ENCODE measurements around the gene PCSK9. TPM values are rescaled to one million over a fixed set of nuclear protein-coding genes. Genes with fewer than 3 reads are reported as not detected.

Gene PCSK9
- total and polyA plus RNA-seq, 2 of the 4 experiments (the other 2 are of a cell fraction), result under 0.01 to 0.17 TPM

DNA sequence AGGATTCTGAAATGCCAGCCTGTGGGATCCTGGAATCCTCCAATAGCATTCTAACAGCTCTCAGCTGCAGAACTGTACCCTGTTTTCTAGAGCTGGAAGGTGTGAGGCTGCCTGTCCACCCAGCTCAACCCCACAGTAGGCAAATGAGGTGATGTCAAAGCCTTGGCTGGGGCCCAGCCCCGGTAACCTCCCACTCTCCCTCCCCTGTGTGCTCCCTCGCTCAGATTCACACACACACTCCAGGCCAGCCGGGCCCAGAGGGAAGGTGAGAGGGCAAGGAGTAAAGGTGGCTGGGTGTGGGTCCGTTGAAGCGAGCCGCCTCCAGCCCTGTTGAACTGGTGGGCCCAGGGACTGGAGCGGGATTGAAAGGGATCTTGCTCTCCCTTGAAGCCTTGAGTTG is 40.7 kb upstream of the PCSK9 start, which contains the start of gene BSND:
Gene BSND, plus strand, starts transcription at position 257 of the 400 bp plus-strand sequence. CDS start 254 bp downstream, outside the sequence.
- WGBS, 2 experiments (ENCODE audit: extremely low coverage in 2 of 2, insufficient read length in 1 of 2), result no CpG with 5 or more reads among the region's 7 CpGs
- peaks cover 7% of the 10 kb centered on the region; the same call in 1 of the 2 replicates for H4K20me1 ChIP-seq (ENCODE audit: insufficient read depth, low read length)
- no peak within 1 kb of the TSS for H3K56ac ChIP-seq (ENCODE audit: extremely low read depth, insufficient read depth, low read length)
- no peaks in the 10 kb centered on the region for H3K4me1 ChIP-seq (ENCODE audit: control insufficient read depth, insufficient read depth, low read length)
- no peak within 1 kb of the TSS for H3K18ac ChIP-seq (ENCODE audit: low read depth, low read length)
- H3K23ac ChIP-seq (ENCODE audit: low read depth, low read length), result no peak within 1 kb of the TSS
- H4K91ac ChIP-seq (ENCODE audit: insufficient read depth, low read depth, low read length), result no peak within 1 kb of the TSS
- H2BK15ac ChIP-seq (ENCODE audit: low read depth, low read length), result no peak within 1 kb of the TSS
- no peak within 1 kb of the TSS for H4K5ac ChIP-seq (ENCODE audit: low read depth, low read length)
- no peak within 1 kb of the TSS for H4K8ac ChIP-seq (ENCODE audit: low read depth in 2 of 2, low read length in 2 of 2)
- ChIA-PET POLR2A (ENCODE audit: unreplicated experiment) (no interaction called here), CTCF (interaction anchor here (0.8 to 1.4 kb wide), 2 partner anchors 18 to 48 kb away, joined by 3 to 4 read pairs; no protein-coding TSS in a partner anchor)
- BruUV-seq (replicated peaks), result no TSS peak
- no peak within 1 kb of the TSS for H2BK20ac ChIP-seq (ENCODE audit: low read depth, low read length)
- H2BK5ac ChIP-seq (ENCODE audit: low read depth, low read length, poor library complexity, severe bottlenecking), result no peak within 1 kb of the TSS
- H2AFZ ChIP-seq (replicated peaks; ENCODE audit: low read length, poor library complexity), result no peak within 1 kb of the TSS
- no peaks in the 10 kb centered on the region for H3K9me3 ChIP-seq (ENCODE audit: control insufficient read depth, insufficient read depth, low read length)
- no peak within 1 kb of the TSS for H3K9ac ChIP-seq (ENCODE audit: low read depth, low read length)
- no peak within 1 kb of the TSS for H2BK120ac ChIP-seq (ENCODE audit: low read depth, low read length)
- no peak within 1 kb of the TSS for H3K4me2 ChIP-seq (ENCODE audit: low read depth, low read length)
- H3K4me3 ChIP-seq (ENCODE audit: insufficient read depth, low read depth, low read length), result no peak within 1 kb of the TSS
- H2AK5ac ChIP-seq (ENCODE audit: low read depth, low read length), result no peak within 1 kb of the TSS
- H3K79me1 ChIP-seq (ENCODE audit: low read depth in 1 of 2, low read length in 2 of 2), result no peaks in the 10 kb centered on the region
- ATAC-seq (ENCODE audit: low read depth) (no peak), DNase-seq (no peak)
- TF ChIP-seq MAZ (IDR thresholded peaks at IDR 0.05; ENCODE audit: borderline replicate concordance, low read depth, low read length), result no peak
- no peak for TF ChIP-seq RCOR1 (IDR thresholded peaks at IDR 0.05; ENCODE audit: insufficient replicate concordance, low read length)
- no peak for TF ChIP-seq RFX5 (IDR thresholded peaks at IDR 0.05; ENCODE audit: low read depth, low read length)
- no peak for TF ChIP-seq CEBPB (IDR thresholded peaks at IDR 0.05; ENCODE audit: low read depth, low read length)
- TF ChIP-seq SMC3 (IDR thresholded peaks at IDR 0.05; ENCODE audit: low read depth, low read length), result no peak
- TF ChIP-seq, protein P1, sequence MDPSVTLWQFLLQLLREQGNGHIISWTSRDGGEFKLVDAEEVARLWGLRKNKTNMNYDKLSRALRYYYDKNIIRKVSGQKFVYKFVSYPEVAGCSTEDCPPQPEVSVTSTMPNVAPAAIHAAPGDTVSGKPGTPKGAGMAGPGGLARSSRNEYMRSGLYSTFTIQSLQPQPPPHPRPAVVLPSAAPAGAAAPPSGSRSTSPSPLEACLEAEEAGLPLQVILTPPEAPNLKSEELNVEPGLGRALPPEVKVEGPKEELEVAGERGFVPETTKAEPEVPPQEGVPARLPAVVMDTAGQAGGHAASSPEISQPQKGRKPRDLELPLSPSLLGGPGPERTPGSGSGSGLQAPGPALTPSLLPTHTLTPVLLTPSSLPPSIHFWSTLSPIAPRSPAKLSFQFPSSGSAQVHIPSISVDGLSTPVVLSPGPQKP (IDR thresholded peaks at IDR 0.05; ENCODE audit: borderline replicate concordance, low read depth, low read length), result no peak
- TF ChIP-seq BHLHE40 (IDR thresholded peaks at IDR 0.05; ENCODE audit: low read depth, low read length), result no peak
- TF ChIP-seq MXI1 (IDR thresholded peaks at IDR 0.05; ENCODE audit: borderline replicate concordance, low read depth, low read length), result no peak
- TF ChIP-seq, protein P2, sequence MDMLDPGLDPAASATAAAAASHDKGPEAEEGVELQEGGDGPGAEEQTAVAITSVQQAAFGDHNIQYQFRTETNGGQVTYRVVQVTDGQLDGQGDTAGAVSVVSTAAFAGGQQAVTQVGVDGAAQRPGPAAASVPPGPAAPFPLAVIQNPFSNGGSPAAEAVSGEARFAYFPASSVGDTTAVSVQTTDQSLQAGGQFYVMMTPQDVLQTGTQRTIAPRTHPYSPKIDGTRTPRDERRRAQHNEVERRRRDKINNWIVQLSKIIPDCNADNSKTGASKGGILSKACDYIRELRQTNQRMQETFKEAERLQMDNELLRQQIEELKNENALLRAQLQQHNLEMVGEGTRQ (IDR thresholded peaks at IDR 0.05; ENCODE audit: low read depth, low read length), result no peak
- no peak for TF ChIP-seq FOS (IDR thresholded peaks at IDR 0.05; ENCODE audit: low read depth, low read length)
- no peak for TF ChIP-seq POLR2A (IDR thresholded peaks at IDR 0.05; ENCODE audit: low read depth, low read length)
- no peak for TF ChIP-seq CHD1 (IDR thresholded peaks at IDR 0.05; ENCODE audit: low read depth, low read length)
- TF ChIP-seq, protein P3, sequence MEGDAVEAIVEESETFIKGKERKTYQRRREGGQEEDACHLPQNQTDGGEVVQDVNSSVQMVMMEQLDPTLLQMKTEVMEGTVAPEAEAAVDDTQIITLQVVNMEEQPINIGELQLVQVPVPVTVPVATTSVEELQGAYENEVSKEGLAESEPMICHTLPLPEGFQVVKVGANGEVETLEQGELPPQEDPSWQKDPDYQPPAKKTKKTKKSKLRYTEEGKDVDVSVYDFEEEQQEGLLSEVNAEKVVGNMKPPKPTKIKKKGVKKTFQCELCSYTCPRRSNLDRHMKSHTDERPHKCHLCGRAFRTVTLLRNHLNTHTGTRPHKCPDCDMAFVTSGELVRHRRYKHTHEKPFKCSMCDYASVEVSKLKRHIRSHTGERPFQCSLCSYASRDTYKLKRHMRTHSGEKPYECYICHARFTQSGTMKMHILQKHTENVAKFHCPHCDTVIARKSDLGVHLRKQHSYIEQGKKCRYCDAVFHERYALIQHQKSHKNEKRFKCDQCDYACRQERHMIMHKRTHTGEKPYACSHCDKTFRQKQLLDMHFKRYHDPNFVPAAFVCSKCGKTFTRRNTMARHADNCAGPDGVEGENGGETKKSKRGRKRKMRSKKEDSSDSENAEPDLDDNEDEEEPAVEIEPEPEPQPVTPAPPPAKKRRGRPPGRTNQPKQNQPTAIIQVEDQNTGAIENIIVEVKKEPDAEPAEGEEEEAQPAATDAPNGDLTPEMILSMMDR (conservative IDR thresholded peaks at IDR 0.05; ENCODE audit: low read depth, low read length), result no peak
- TF ChIP-seq RAD21 (IDR thresholded peaks at IDR 0.05; ENCODE audit: low read length), result no peak
- no peak for TF ChIP-seq MAFK (IDR thresholded peaks at IDR 0.05; ENCODE audit: low read depth, low read length)
- TF ChIP-seq NFE2L2 (IDR thresholded peaks at IDR 0.05; ENCODE audit: low read depth, low read length), result no peak
- H3K4ac ChIP-seq (ENCODE audit: low read depth, low read length), result no peak within 1 kb of the TSS
- H3K36me3 ChIP-seq (ENCODE audit: control insufficient read depth, insufficient read depth, low read length), result no peaks in the 10 kb centered on the region
- in situ Hi-C loops (cut with MboI; ENCODE audit: low sequenced_read_pairs) (loop anchor here (5.0 kb wide), 1 partner anchor 46 kb away; no protein-coding TSS in a partner anchor), intact Hi-C loops (cut with micrococcal nuclease) (loop anchor here (5.0 kb wide), 1 partner anchor 186 kb away; no protein-coding TSS in a partner anchor), dilution Hi-C loops (cut with HindIII; ENCODE audit: low sequenced_read_pairs, unreplicated experiment) (no loop called here)
- H3K9me1 ChIP-seq (ENCODE audit: insufficient read depth, low read length), result no peaks in the 10 kb centered on the region
- peaks cover 79% of the 10 kb centered on the region for H3K27me3 ChIP-seq (ENCODE audit: control insufficient read depth, insufficient read depth, low read length)
- H3K14ac ChIP-seq (replicated peaks; ENCODE audit: low read depth, low read length), result no peak within 1 kb of the TSS
- no peak within 1 kb of the TSS for H3K27ac ChIP-seq (ENCODE audit: insufficient read depth, low read length)
- H2AK9ac ChIP-seq (replicated peaks; ENCODE audit: low read depth, low read length, poor library complexity), result no peak within 1 kb of the TSS

Measured in IMR-90 (cell line).